ENCODE data around the gene TIGD2. TPM values are rescaled to one million over a fixed set of nuclear protein-coding genes. Genes with fewer than 3 reads are reported as not detected.

The TIGD2 gene
- polyA plus RNA-seq, 1 donor from 2014 or later = 4.7 TPM

DNA sequence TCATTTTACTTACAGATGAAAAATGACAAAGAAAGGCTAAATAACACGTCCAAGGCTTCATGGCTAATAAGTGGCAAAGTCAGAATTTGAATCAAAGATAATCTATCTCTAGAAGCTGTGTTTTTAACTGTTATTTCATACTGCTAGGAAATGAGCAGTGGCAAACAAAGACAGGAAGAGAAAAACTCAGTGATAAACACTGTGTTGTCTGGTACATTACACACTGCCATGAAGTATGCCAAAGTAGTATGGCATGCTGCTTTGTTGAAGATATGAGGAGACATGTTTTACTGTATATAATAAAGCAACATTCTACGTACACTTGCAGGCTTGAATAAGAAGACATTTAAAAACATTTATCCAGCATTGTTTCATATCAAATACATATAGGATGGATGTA lies 49.5 kb downstream of the TIGD2 start:
- Histone ChIP-seq H3K79me2 (replicated peaks; ENCODE audit: insufficient read depth, low read length) (no peaks in the 10 kb centered on the region), H3F3A (ENCODE audit: insufficient read depth, low read length, poor library complexity, severe bottlenecking) (no peaks in the 10 kb centered on the region), H3K27me3 (ENCODE audit: insufficient read depth, low read depth, low read length) (no peaks in the 10 kb centered on the region), H3K4me2 (ENCODE audit: low read length) (no peak overlapping the region), H3K27ac (ENCODE audit: low read length) (no peak overlapping the region), H2AFZ (ENCODE audit: low read depth, low read length) (no peak overlapping the region), H3K4me3 (ENCODE audit: low read length) (no peak overlapping the region), H3K9ac (ENCODE audit: low read length) (no peak overlapping the region), H4K20me1 (ENCODE audit: insufficient read depth) (no peaks in the 10 kb centered on the region), H3K36me3 (ENCODE audit: insufficient read depth, low read length) (no peaks in the 10 kb centered on the region), H3K9me3 (ENCODE audit: low read length) (no peaks in the 10 kb centered on the region), H3K9me2 (ENCODE audit: insufficient read depth, low read length) (no peaks in the 10 kb centered on the region)
- TF ChIP-seq POLR2AphosphoS5 (IDR thresholded peaks at IDR 0.05) (no peak), MXI1 (conservative IDR thresholded peaks at IDR 0.05; ENCODE audit: poor library complexity, severe bottlenecking) (no peak), EZH2 (IDR thresholded peaks at IDR 0.05; ENCODE audit: borderline replicate concordance, insufficient read depth, low read length, poor library complexity, severe bottlenecking) (no peak), EP300 (conservative IDR thresholded peaks at IDR 0.05; ENCODE audit: poor library complexity, severe bottlenecking) (no peak), RAD21 (conservative IDR thresholded peaks at IDR 0.05) (no peak), SMC3 (conservative IDR thresholded peaks at IDR 0.05; ENCODE audit: poor library complexity) (no peak), TAF1 (IDR thresholded peaks at IDR 0.05; ENCODE audit: low read depth) (no peak)
- TF ChIP-seq, protein P1, sequence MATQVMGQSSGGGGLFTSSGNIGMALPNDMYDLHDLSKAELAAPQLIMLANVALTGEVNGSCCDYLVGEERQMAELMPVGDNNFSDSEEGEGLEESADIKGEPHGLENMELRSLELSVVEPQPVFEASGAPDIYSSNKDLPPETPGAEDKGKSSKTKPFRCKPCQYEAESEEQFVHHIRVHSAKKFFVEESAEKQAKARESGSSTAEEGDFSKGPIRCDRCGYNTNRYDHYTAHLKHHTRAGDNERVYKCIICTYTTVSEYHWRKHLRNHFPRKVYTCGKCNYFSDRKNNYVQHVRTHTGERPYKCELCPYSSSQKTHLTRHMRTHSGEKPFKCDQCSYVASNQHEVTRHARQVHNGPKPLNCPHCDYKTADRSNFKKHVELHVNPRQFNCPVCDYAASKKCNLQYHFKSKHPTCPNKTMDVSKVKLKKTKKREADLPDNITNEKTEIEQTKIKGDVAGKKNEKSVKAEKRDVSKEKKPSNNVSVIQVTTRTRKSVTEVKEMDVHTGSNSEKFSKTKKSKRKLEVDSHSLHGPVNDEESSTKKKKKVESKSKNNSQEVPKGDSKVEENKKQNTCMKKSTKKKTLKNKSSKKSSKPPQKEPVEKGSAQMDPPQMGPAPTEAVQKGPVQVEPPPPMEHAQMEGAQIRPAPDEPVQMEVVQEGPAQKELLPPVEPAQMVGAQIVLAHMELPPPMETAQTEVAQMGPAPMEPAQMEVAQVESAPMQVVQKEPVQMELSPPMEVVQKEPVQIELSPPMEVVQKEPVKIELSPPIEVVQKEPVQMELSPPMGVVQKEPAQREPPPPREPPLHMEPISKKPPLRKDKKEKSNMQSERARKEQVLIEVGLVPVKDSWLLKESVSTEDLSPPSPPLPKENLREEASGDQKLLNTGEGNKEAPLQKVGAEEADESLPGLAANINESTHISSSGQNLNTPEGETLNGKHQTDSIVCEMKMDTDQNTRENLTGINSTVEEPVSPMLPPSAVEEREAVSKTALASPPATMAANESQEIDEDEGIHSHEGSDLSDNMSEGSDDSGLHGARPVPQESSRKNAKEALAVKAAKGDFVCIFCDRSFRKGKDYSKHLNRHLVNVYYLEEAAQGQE (IDR thresholded peaks at IDR 0.05; ENCODE audit: borderline replicate concordance) = no peak
- TF ChIP-seq, protein P2, sequence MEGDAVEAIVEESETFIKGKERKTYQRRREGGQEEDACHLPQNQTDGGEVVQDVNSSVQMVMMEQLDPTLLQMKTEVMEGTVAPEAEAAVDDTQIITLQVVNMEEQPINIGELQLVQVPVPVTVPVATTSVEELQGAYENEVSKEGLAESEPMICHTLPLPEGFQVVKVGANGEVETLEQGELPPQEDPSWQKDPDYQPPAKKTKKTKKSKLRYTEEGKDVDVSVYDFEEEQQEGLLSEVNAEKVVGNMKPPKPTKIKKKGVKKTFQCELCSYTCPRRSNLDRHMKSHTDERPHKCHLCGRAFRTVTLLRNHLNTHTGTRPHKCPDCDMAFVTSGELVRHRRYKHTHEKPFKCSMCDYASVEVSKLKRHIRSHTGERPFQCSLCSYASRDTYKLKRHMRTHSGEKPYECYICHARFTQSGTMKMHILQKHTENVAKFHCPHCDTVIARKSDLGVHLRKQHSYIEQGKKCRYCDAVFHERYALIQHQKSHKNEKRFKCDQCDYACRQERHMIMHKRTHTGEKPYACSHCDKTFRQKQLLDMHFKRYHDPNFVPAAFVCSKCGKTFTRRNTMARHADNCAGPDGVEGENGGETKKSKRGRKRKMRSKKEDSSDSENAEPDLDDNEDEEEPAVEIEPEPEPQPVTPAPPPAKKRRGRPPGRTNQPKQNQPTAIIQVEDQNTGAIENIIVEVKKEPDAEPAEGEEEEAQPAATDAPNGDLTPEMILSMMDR (IDR thresholded peaks at IDR 0.05; ENCODE audit: poor library complexity, severe bottlenecking) = no peak

DNA sequence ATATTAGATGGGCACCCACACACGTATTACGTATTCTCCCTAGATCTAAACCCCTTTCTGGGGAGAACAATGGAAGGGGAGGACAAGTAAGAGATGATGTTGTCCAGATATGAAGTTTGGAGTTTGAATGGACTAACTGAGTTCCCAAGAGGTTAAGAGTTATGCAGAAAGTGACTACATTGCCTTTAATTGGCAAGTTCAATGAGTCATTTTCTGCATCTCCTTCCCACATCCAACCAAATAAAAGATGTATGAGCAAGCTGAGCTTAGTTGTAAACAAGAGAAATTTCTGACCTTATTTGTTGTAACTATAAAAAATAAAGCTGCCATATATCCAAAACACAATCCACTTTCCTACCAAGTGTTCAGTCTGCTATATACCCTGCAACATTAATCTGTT lies 50.5 kb downstream of the TIGD2 start:
- Histone ChIP-seq H3F3A (ENCODE audit: insufficient read depth, low read length, poor library complexity, severe bottlenecking) (no peaks in the 10 kb centered on the region), H3K27ac (ENCODE audit: low read length) (no peak overlapping the region), H3K9ac (ENCODE audit: low read length) (no peak overlapping the region), H3K9me2 (ENCODE audit: insufficient read depth, low read length) (no peaks in the 10 kb centered on the region), H3K9me3 (ENCODE audit: low read length) (no peaks in the 10 kb centered on the region), H4K20me1 (ENCODE audit: insufficient read depth) (no peaks in the 10 kb centered on the region), H2AFZ (ENCODE audit: low read depth, low read length) (no peak overlapping the region), H3K27me3 (ENCODE audit: insufficient read depth, low read depth, low read length) (no peaks in the 10 kb centered on the region), H3K79me2 (replicated peaks; ENCODE audit: insufficient read depth, low read length) (no peaks in the 10 kb centered on the region), H3K4me2 (ENCODE audit: low read length) (no peak overlapping the region), H3K36me3 (ENCODE audit: insufficient read depth, low read length) (no peaks in the 10 kb centered on the region), H3K4me3 (ENCODE audit: low read length) (no peak overlapping the region)
- TF ChIP-seq RAD21 (conservative IDR thresholded peaks at IDR 0.05) = no peak
- TF ChIP-seq, protein P1 (IDR thresholded peaks at IDR 0.05; ENCODE audit: borderline replicate concordance) = no peak
- TF ChIP-seq POLR2AphosphoS5 (IDR thresholded peaks at IDR 0.05) = no peak
- no peak for TF ChIP-seq EZH2 (IDR thresholded peaks at IDR 0.05; ENCODE audit: borderline replicate concordance, insufficient read depth, low read length, poor library complexity, severe bottlenecking)
- no peak for TF ChIP-seq SMC3 (conservative IDR thresholded peaks at IDR 0.05; ENCODE audit: poor library complexity)
- TF ChIP-seq TAF1 (IDR thresholded peaks at IDR 0.05; ENCODE audit: low read depth) = no peak
- TF ChIP-seq, protein P2 (IDR thresholded peaks at IDR 0.05; ENCODE audit: poor library complexity, severe bottlenecking) = no peak
- TF ChIP-seq MXI1 (conservative IDR thresholded peaks at IDR 0.05; ENCODE audit: poor library complexity, severe bottlenecking) = no peak
- no peak for TF ChIP-seq EP300 (conservative IDR thresholded peaks at IDR 0.05; ENCODE audit: poor library complexity, severe bottlenecking)
